T-helper 2 cell treated with Interferon-gamma antibody and Interleukin-4, amounts not matched to agents 5 μg/mL and 100 μg/mL, for 36 hours (primary cell): ENCODE data around the gene USP38.
"Not testable (repeated sequence)": the region's sequence is repeated elsewhere in the genome, so short reads cannot be mapped to it uniquely, and the experiment has no call there.

Source experiments
- DNase-seq: peaks from one replicate; pipeline ENCODE4 v3.0.0; 2021; ENCODE audit warnings: low spot score
- H3K27ac Mint-ChIP-seq: one replicate; pipeline ENCODE4 v1.8.0; 2021; ENCODE audit warnings: mild to moderate bottlenecking, mixed read lengths
- H3K27me3 Mint-ChIP-seq: one replicate; pipeline ENCODE4 v1.8.0; 2021; ENCODE audit warnings: low read depth, mixed read lengths
- H3K36me3 Mint-ChIP-seq: one replicate; pipeline ENCODE4 v1.8.0; 2021; ENCODE audit warnings: low read depth, mixed read lengths
- H3K4me1 Mint-ChIP-seq: one replicate; pipeline ENCODE4 v1.8.0; 2021; ENCODE audit warnings: low read depth, mixed read lengths
- H3K4me3 Mint-ChIP-seq: one replicate; pipeline ENCODE4 v1.8.0; 2022; ENCODE audit warnings: mild to moderate bottlenecking, moderate library complexity, mixed read lengths
- H3K9me3 Mint-ChIP-seq: one replicate; pipeline ENCODE4 v1.8.0; 2021; ENCODE audit warnings: mixed read lengths

The USP38 gene

GRCh38 chr4:143184503-143185252 is at the start of gene USP38:
USP38 (plus strand) TSS chr4:143184917; CDS start chr4:143185451, 534 bp downstream.
- Mint-ChIP-seq H3K27ac (peak within 1 kb of the TSS; percentile 95), H3K9me3 (no peaks in the 10 kb centered on the region), H3K4me3 (peak within 1 kb of the TSS; percentile 91), H3K36me3 (peaks cover 31% of the 10 kb centered on the region), H3K27me3 (no peaks in the 10 kb centered on the region), H3K4me1 (peaks cover 35% of the 10 kb centered on the region)
- peak; percentile 94 for DNase-seq

GRCh38 chr4:143135358-143135757 is 49.4 kb upstream of the USP38 start:
- Mint-ChIP-seq H3K4me1 (no peaks in the 10 kb centered on the region), H3K27ac (no peak overlapping the region), H3K36me3 (no peaks in the 10 kb centered on the region), H3K4me3 (no peak overlapping the region), H3K9me3 (no peaks in the 10 kb centered on the region), H3K27me3 (no peaks in the 10 kb centered on the region)
- no peak for DNase-seq

- H3K27me3 Mint-ChIP-seq: no peaks in the 10 kb centered on the region
- no peaks in the 10 kb centered on the region for H3K36me3 Mint-ChIP-seq
- DNase-seq: no peak
- no peak overlapping the region for H3K4me3 Mint-ChIP-seq
- no peaks in the 10 kb centered on the region for H3K4me1 Mint-ChIP-seq
- no peak overlapping the region for H3K27ac Mint-ChIP-seq
- H3K9me3 Mint-ChIP-seq: peaks cover 10% of the 10 kb centered on the region
Observed at GRCh38 chr4:143140696-143141095, 44.0 kb upstream of the USP38 start.

- peaks cover 39% of the 10 kb centered on the region for H3K9me3 Mint-ChIP-seq
- H3K36me3 Mint-ChIP-seq: no peaks in the 10 kb centered on the region
- no peak overlapping the region for H3K4me3 Mint-ChIP-seq
- no peaks in the 10 kb centered on the region for H3K27me3 Mint-ChIP-seq
- H3K4me1 Mint-ChIP-seq: no peaks in the 10 kb centered on the region
- no peak for DNase-seq
- H3K27ac Mint-ChIP-seq: no peak overlapping the region
Observed at GRCh38 chr4:143148521-143148920, 36.2 kb upstream of the USP38 start.

- no peak overlapping the region for H3K27ac Mint-ChIP-seq
- peaks cover 33% of the 10 kb centered on the region for H3K9me3 Mint-ChIP-seq
- no peaks in the 10 kb centered on the region for H3K27me3 Mint-ChIP-seq
- no peak for DNase-seq
- no peak overlapping the region for H3K4me3 Mint-ChIP-seq
- H3K36me3 Mint-ChIP-seq: no peaks in the 10 kb centered on the region
- no peaks in the 10 kb centered on the region for H3K4me1 Mint-ChIP-seq
Observed at GRCh38 chr4:143156853-143157252, 27.9 kb upstream of the USP38 start.

- H3K36me3 Mint-ChIP-seq: peaks cover 2% of the 10 kb centered on the region
- H3K9me3 Mint-ChIP-seq: peaks cover 4% of the 10 kb centered on the region
- no peak overlapping the region for H3K4me3 Mint-ChIP-seq
- no peaks in the 10 kb centered on the region for H3K27me3 Mint-ChIP-seq
- H3K4me1 Mint-ChIP-seq: no peaks in the 10 kb centered on the region
- H3K27ac Mint-ChIP-seq: no peak overlapping the region
- no peak for DNase-seq
Observed at GRCh38 chr4:143163614-143164013, 21.1 kb upstream of the USP38 start.

- not testable (repeated sequence) for H3K9me3 Mint-ChIP-seq
Observed at GRCh38 chr4:143166722-143167121, 18.0 kb upstream of the USP38 start.

GRCh38 chr4:143178923-143179322 is 5.8 kb upstream of the USP38 start:
- no peak overlapping the region for H3K4me3 Mint-ChIP-seq
- no peak overlapping the region for H3K27ac Mint-ChIP-seq
- H3K36me3 Mint-ChIP-seq: peaks cover 10% of the 10 kb centered on the region
- peaks cover 22% of the 10 kb centered on the region for H3K9me3 Mint-ChIP-seq
- DNase-seq: no peak
- peaks cover 15% of the 10 kb centered on the region for H3K4me1 Mint-ChIP-seq
- H3K27me3 Mint-ChIP-seq: no peaks in the 10 kb centered on the region

More at GRCh38 chr4:143166722-143167121, 18.0 kb upstream of the USP38 start:
- not testable (repeated sequence) for H3K27me3 Mint-ChIP-seq, H3K27ac Mint-ChIP-seq, H3K4me3 Mint-ChIP-seq, H3K4me1 Mint-ChIP-seq, H3K36me3 Mint-ChIP-seq, DNase-seq

GRCh38 chr4:143183513-143184216 is 1.1 kb upstream of the USP38 start:
- H3K36me3 Mint-ChIP-seq: peaks cover 23% of the 10 kb centered on the region
- peak overlapping the region; percentile 91 for H3K4me3 Mint-ChIP-seq
- H3K27ac Mint-ChIP-seq: peak overlapping the region; percentile 93
- DNase-seq: no peak
- H3K27me3 Mint-ChIP-seq: no peaks in the 10 kb centered on the region
- no peaks in the 10 kb centered on the region for H3K9me3 Mint-ChIP-seq
- H3K4me1 Mint-ChIP-seq: peaks cover 26% of the 10 kb centered on the region

GRCh38 chr4:143184217-143184502 is 557 bp upstream of the USP38 start:
- H3K27ac Mint-ChIP-seq: peak overlapping the region; percentile 93
- H3K27me3 Mint-ChIP-seq: no peaks in the 10 kb centered on the region
- DNase-seq: no peak
- H3K9me3 Mint-ChIP-seq: no peaks in the 10 kb centered on the region
- H3K36me3 Mint-ChIP-seq: peaks cover 26% of the 10 kb centered on the region
- H3K4me3 Mint-ChIP-seq: peak overlapping the region; percentile 91
- peaks cover 30% of the 10 kb centered on the region for H3K4me1 Mint-ChIP-seq

GRCh38 chr4:143185253-143186107 is 763 bp downstream of the USP38 start:
- H3K27ac Mint-ChIP-seq: peak overlapping the region; percentile 95
- no peak for DNase-seq
- H3K4me1 Mint-ChIP-seq: peaks cover 43% of the 10 kb centered on the region
- no peaks in the 10 kb centered on the region for H3K27me3 Mint-ChIP-seq
- H3K4me3 Mint-ChIP-seq: peak overlapping the region; percentile 90
- no peaks in the 10 kb centered on the region for H3K9me3 Mint-ChIP-seq
- H3K36me3 Mint-ChIP-seq: peaks cover 39% of the 10 kb centered on the region

- H3K27me3 Mint-ChIP-seq: no peaks in the 10 kb centered on the region
- DNase-seq: no peak
- peaks cover 48% of the 10 kb centered on the region for H3K4me1 Mint-ChIP-seq
- peak overlapping the region; percentile 90 for H3K4me3 Mint-ChIP-seq
- peak overlapping the region; percentile 95 for H3K27ac Mint-ChIP-seq
- no peaks in the 10 kb centered on the region for H3K9me3 Mint-ChIP-seq
- peaks cover 46% of the 10 kb centered on the region for H3K36me3 Mint-ChIP-seq
Observed at GRCh38 chr4:143186212-143186611, 1.5 kb downstream of the USP38 start.

- Mint-ChIP-seq H3K9me3 (no peaks in the 10 kb centered on the region), H3K4me1 (peaks cover 47% of the 10 kb centered on the region), H3K27me3 (no peaks in the 10 kb centered on the region), H3K36me3 (peaks cover 49% of the 10 kb centered on the region), H3K27ac (peak overlapping the region; percentile 95), H3K4me3 (peak overlapping the region; percentile 90)
- no peak for DNase-seq
Observed at GRCh38 chr4:143186649-143187048, 1.9 kb downstream of the USP38 start.
